ENCODE results near the gene MGAT4C.
"Not testable (repeated sequence)": the region's sequence is repeated elsewhere in the genome, so short reads cannot be mapped to it uniquely, and the experiment has no call there.

MGAT4C gene

GRCh38 chr12:86256163-86256562, at the start of gene MGAT4C:
Gene MGAT4C (minus strand): TSS chr12:86256391.
- H3K27ac ChIP-seq (ENCODE audit: low read depth, low read length): no peak within 1 kb of the TSS
- H3K4me1 ChIP-seq (ENCODE audit: control insufficient read depth, insufficient read depth, low read length, unreplicated experiment): peaks cover 5% of the 10 kb centered on the region
- peak within 1 kb of the TSS; percentile 31 for H2AFZ ChIP-seq (ENCODE audit: low read length, unreplicated experiment)
- H3K27me3 ChIP-seq (ENCODE audit: insufficient read depth, low read length): no peaks in the 10 kb centered on the region
- H3K79me2 ChIP-seq (ENCODE audit: control insufficient read depth, insufficient read depth, low read length, unreplicated experiment): no peaks in the 10 kb centered on the region
- no peak within 1 kb of the TSS for H3K4me3 ChIP-seq (ENCODE audit: low read depth, low read length)
- H3K36me3 ChIP-seq (ENCODE audit: insufficient read depth, low read length): no peaks in the 10 kb centered on the region

- not testable (repeated sequence) for H3K4me3 ChIP-seq (ENCODE audit: low read depth, low read length); H3K4me1 ChIP-seq (ENCODE audit: control insufficient read depth, insufficient read depth, low read length, unreplicated experiment); H3K27me3 ChIP-seq (ENCODE audit: insufficient read depth, low read length); H3K79me2 ChIP-seq (ENCODE audit: control insufficient read depth, insufficient read depth, low read length, unreplicated experiment); H2AFZ ChIP-seq (ENCODE audit: low read length, unreplicated experiment); H3K27ac ChIP-seq (ENCODE audit: low read depth, low read length); H3K36me3 ChIP-seq (ENCODE audit: insufficient read depth, low read length)
Measured at GRCh38 chr12:86296396-86296795, 40.2 kb upstream of the MGAT4C start.

GRCh38 chr12:86293682-86294240, 37.6 kb upstream of the MGAT4C start:
- H3K27me3 ChIP-seq (ENCODE audit: insufficient read depth, low read length): no peaks in the 10 kb centered on the region
- H3K36me3 ChIP-seq (ENCODE audit: insufficient read depth, low read length): no peaks in the 10 kb centered on the region
- no peaks in the 10 kb centered on the region for H3K79me2 ChIP-seq (ENCODE audit: control insufficient read depth, insufficient read depth, low read length, unreplicated experiment)
- H3K4me1 ChIP-seq (ENCODE audit: control insufficient read depth, insufficient read depth, low read length, unreplicated experiment): no peaks in the 10 kb centered on the region
- H3K4me3 ChIP-seq (ENCODE audit: low read depth, low read length): no peak overlapping the region
- H2AFZ ChIP-seq (ENCODE audit: low read length, unreplicated experiment): no peak overlapping the region
- H3K27ac ChIP-seq (ENCODE audit: low read depth, low read length): no peak overlapping the region

GRCh38 chr12:86292480-86292879, 36.3 kb upstream of the MGAT4C start:
- no peak overlapping the region for H3K27ac ChIP-seq (ENCODE audit: low read depth, low read length)
- no peaks in the 10 kb centered on the region for H3K27me3 ChIP-seq (ENCODE audit: insufficient read depth, low read length)
- H3K4me1 ChIP-seq (ENCODE audit: control insufficient read depth, insufficient read depth, low read length, unreplicated experiment): no peaks in the 10 kb centered on the region
- H3K79me2 ChIP-seq (ENCODE audit: control insufficient read depth, insufficient read depth, low read length, unreplicated experiment): no peaks in the 10 kb centered on the region
- no peaks in the 10 kb centered on the region for H3K36me3 ChIP-seq (ENCODE audit: insufficient read depth, low read length)
- no peak overlapping the region for H2AFZ ChIP-seq (ENCODE audit: low read length, unreplicated experiment)
- H3K4me3 ChIP-seq (ENCODE audit: low read depth, low read length): no peak overlapping the region

GRCh38 chr12:86290615-86291014, 34.4 kb upstream of the MGAT4C start:
- H2AFZ ChIP-seq (ENCODE audit: low read length, unreplicated experiment): no peak overlapping the region
- no peaks in the 10 kb centered on the region for H3K27me3 ChIP-seq (ENCODE audit: insufficient read depth, low read length)
- H3K4me3 ChIP-seq (ENCODE audit: low read depth, low read length): no peak overlapping the region
- H3K4me1 ChIP-seq (ENCODE audit: control insufficient read depth, insufficient read depth, low read length, unreplicated experiment): no peaks in the 10 kb centered on the region
- H3K36me3 ChIP-seq (ENCODE audit: insufficient read depth, low read length): no peaks in the 10 kb centered on the region
- no peaks in the 10 kb centered on the region for H3K79me2 ChIP-seq (ENCODE audit: control insufficient read depth, insufficient read depth, low read length, unreplicated experiment)
- H3K27ac ChIP-seq (ENCODE audit: low read depth, low read length): no peak overlapping the region

- no peaks in the 10 kb centered on the region for H3K4me1 ChIP-seq (ENCODE audit: control insufficient read depth, insufficient read depth, low read length, unreplicated experiment)
- no peak overlapping the region for H2AFZ ChIP-seq (ENCODE audit: low read length, unreplicated experiment)
- H3K79me2 ChIP-seq (ENCODE audit: control insufficient read depth, insufficient read depth, low read length, unreplicated experiment): no peaks in the 10 kb centered on the region
- no peaks in the 10 kb centered on the region for H3K36me3 ChIP-seq (ENCODE audit: insufficient read depth, low read length)
- H3K27ac ChIP-seq (ENCODE audit: low read depth, low read length): no peak overlapping the region
- no peak overlapping the region for H3K4me3 ChIP-seq (ENCODE audit: low read depth, low read length)
- no peaks in the 10 kb centered on the region for H3K27me3 ChIP-seq (ENCODE audit: insufficient read depth, low read length)
Measured at GRCh38 chr12:86286119-86286518, 29.9 kb upstream of the MGAT4C start.

GRCh38 chr12:86283620-86284019, 27.4 kb upstream of the MGAT4C start:
- Histone ChIP-seq H3K4me3 (ENCODE audit: low read depth, low read length) (no peak overlapping the region), H3K27ac (ENCODE audit: low read depth, low read length) (no peak overlapping the region)

GRCh38 chr12:86275356-86275755, 19.2 kb upstream of the MGAT4C start:
- H3K36me3 ChIP-seq (ENCODE audit: insufficient read depth, low read length): no peaks in the 10 kb centered on the region
- no peaks in the 10 kb centered on the region for H3K27me3 ChIP-seq (ENCODE audit: insufficient read depth, low read length)
- H3K4me3 ChIP-seq (ENCODE audit: low read depth, low read length): no peak overlapping the region
- no peak overlapping the region for H3K27ac ChIP-seq (ENCODE audit: low read depth, low read length)
- H2AFZ ChIP-seq (ENCODE audit: low read length, unreplicated experiment): no peak overlapping the region
- H3K79me2 ChIP-seq (ENCODE audit: control insufficient read depth, insufficient read depth, low read length, unreplicated experiment): no peaks in the 10 kb centered on the region
- no peaks in the 10 kb centered on the region for H3K4me1 ChIP-seq (ENCODE audit: control insufficient read depth, insufficient read depth, low read length, unreplicated experiment)

More at GRCh38 chr12:86283620-86284019, 27.4 kb upstream of the MGAT4C start:
- Histone ChIP-seq H3K36me3 (ENCODE audit: insufficient read depth, low read length) (no peaks in the 10 kb centered on the region), H3K79me2 (ENCODE audit: control insufficient read depth, insufficient read depth, low read length, unreplicated experiment) (no peaks in the 10 kb centered on the region), H3K27me3 (ENCODE audit: insufficient read depth, low read length) (no peaks in the 10 kb centered on the region), H3K4me1 (ENCODE audit: control insufficient read depth, insufficient read depth, low read length, unreplicated experiment) (no peaks in the 10 kb centered on the region), H2AFZ (ENCODE audit: low read length, unreplicated experiment) (no peak overlapping the region)

- Histone ChIP-seq H3K79me2 (ENCODE audit: control insufficient read depth, insufficient read depth, low read length, unreplicated experiment) (no peaks in the 10 kb centered on the region), H3K4me1 (ENCODE audit: control insufficient read depth, insufficient read depth, low read length, unreplicated experiment) (peaks cover 4% of the 10 kb centered on the region), H3K36me3 (ENCODE audit: insufficient read depth, low read length) (no peaks in the 10 kb centered on the region; the same call in 1 of the 2 replicates), H2AFZ (ENCODE audit: low read length, unreplicated experiment) (peak overlapping the region; percentile 92), H3K4me3 (ENCODE audit: low read depth, low read length) (peak overlapping the region; percentile 56; the same call in 1 of the 2 replicates), H3K27me3 (ENCODE audit: insufficient read depth, low read length) (no peaks in the 10 kb centered on the region), H3K27ac (ENCODE audit: low read depth, low read length) (no peak overlapping the region)
Measured at GRCh38 chr12:86265329-86265695, 9.1 kb upstream of the MGAT4C start.

- Histone ChIP-seq H3K27ac (ENCODE audit: low read depth, low read length) (no peak overlapping the region), H3K36me3 (ENCODE audit: insufficient read depth, low read length) (no peaks in the 10 kb centered on the region; the same call in 1 of the 2 replicates), H3K27me3 (ENCODE audit: insufficient read depth, low read length) (no peaks in the 10 kb centered on the region), H2AFZ (ENCODE audit: low read length, unreplicated experiment) (peak overlapping the region; percentile 92), H3K4me1 (ENCODE audit: control insufficient read depth, insufficient read depth, low read length, unreplicated experiment) (peaks cover 4% of the 10 kb centered on the region), H3K4me3 (ENCODE audit: low read depth, low read length) (peak overlapping the region; percentile 56; the same call in 1 of the 2 replicates), H3K79me2 (ENCODE audit: control insufficient read depth, insufficient read depth, low read length, unreplicated experiment) (no peaks in the 10 kb centered on the region)
Measured at GRCh38 chr12:86264451-86265328, 8.5 kb upstream of the MGAT4C start.

GRCh38 chr12:86261578-86261977, 5.4 kb upstream of the MGAT4C start:
- peaks cover 4% of the 10 kb centered on the region for H3K4me1 ChIP-seq (ENCODE audit: control insufficient read depth, insufficient read depth, low read length, unreplicated experiment)
- no peaks in the 10 kb centered on the region for H3K79me2 ChIP-seq (ENCODE audit: control insufficient read depth, insufficient read depth, low read length, unreplicated experiment)
- H3K36me3 ChIP-seq (ENCODE audit: insufficient read depth, low read length): no peaks in the 10 kb centered on the region; the same call in 1 of the 2 replicates
- H3K4me3 ChIP-seq (ENCODE audit: low read depth, low read length): no peak overlapping the region
- H3K27ac ChIP-seq (ENCODE audit: low read depth, low read length): no peak overlapping the region
- H3K27me3 ChIP-seq (ENCODE audit: insufficient read depth, low read length): no peaks in the 10 kb centered on the region
- H2AFZ ChIP-seq (ENCODE audit: low read length, unreplicated experiment): no peak overlapping the region

Data from ACC112 (cell line).